PC-3 (cell line): ENCODE measurements around the gene ZBTB7C.

Source experiments
- CTCF ChIP-seq: fragments of 300-600 bp; sonication (generic); conservative IDR thresholded peaks from 2 replicates; pipeline ENCODE4 v1.5.1; 2017; ENCODE audit warnings: antibody characterized with exemption, low read depth, mild to moderate bottlenecking, low read length
- EZH2 ChIP-seq: fragments of 300-600 bp; sonication (generic); IDR thresholded peaks from one replicate; pipeline ENCODE4 v1.6.1; 2017; ENCODE audit warnings: antibody characterized with exemption, mild to moderate bottlenecking, low read length; ENCODE audit not compliant: unreplicated experiment

- TF ChIP-seq CTCF (no peak), EZH2 (no peak)
Observed at GRCh38 chr18:48020337-48021250, 388.6 kb downstream of the ZBTB7C start.
